GM23248 (cell line): ENCODE measurements around the gene KIAA1191.

ENCODE experiments used
- EZH2 ChIP-seq: fragments of 200-600 bp; sonication (generic); IDR thresholded peaks from 2 replicates; pipeline ENCODE4 v1.6.1; 2018; ENCODE audit warnings: antibody characterized with exemption, mild to moderate bottlenecking; ENCODE audit not compliant: insufficient read depth, poor library complexity, severe bottlenecking
- EZH2phosphoT487 ChIP-seq: fragments of 200-600 bp; sonication (generic); IDR thresholded peaks from 2 replicates; pipeline ENCODE4 v1.6.1; 2018; ENCODE audit warnings: antibody characterized with exemption, moderate library complexity, mild to moderate bottlenecking, low read depth; ENCODE audit not compliant: insufficient read depth

GRCh38 chr5:176388003-176388443 is 26.5 kb upstream of the KIAA1191 start:
- TF ChIP-seq EZH2 (no peak), EZH2phosphoT487 (no peak)
